Measurements from ENCODE around the gene MAPK12.
A peak's percentile ranks its signal among the peaks of the same experiment; 100 is the strongest.

DNA sequence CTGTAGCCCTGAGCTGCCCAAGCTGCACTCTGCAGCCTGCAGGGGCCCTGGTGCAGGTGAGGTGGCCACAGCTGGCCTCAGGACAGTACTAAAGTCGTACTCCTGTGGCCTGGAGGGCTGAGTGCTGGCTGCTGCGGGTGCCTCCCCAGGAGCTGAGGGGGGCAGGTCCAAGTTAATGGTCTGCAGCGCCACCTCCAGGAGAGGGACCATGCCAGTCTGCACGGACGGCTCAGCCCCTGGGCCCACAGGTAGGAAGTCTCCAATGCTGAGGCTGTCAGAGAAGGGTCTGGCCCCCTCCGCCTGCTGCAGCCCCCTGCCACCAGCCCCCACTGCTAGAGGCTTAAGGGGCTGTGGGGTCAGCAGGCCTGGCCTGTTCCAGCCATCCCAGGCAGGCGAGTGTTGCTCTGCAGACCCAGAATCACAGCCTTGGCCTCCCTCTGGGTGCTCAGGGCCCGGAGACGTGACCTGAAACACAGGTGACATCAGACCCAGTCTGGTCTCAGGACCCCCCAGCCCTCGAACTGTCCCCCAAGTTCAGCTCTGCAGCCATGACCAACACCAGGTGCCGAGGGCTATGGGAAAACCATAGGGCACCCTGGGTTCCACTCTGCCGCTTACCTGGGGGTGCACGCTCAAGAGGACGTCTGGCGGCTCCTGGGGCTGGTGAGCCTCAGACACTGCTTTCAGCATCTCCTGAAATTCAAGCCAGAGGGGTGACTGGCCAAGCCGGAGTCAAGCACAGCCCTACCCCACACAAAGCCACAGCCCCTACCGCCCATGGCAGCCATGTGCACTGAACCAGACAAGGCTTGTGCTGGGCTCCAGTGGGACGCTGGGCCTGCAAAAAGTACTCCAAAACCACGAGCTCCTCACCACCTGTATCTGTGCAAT is 39.8 kb downstream of the MAPK12 start:
- no peak for TF ChIP-seq POLR2A (IDR thresholded peaks at IDR 0.05)
- TF ChIP-seq, protein P1, sequence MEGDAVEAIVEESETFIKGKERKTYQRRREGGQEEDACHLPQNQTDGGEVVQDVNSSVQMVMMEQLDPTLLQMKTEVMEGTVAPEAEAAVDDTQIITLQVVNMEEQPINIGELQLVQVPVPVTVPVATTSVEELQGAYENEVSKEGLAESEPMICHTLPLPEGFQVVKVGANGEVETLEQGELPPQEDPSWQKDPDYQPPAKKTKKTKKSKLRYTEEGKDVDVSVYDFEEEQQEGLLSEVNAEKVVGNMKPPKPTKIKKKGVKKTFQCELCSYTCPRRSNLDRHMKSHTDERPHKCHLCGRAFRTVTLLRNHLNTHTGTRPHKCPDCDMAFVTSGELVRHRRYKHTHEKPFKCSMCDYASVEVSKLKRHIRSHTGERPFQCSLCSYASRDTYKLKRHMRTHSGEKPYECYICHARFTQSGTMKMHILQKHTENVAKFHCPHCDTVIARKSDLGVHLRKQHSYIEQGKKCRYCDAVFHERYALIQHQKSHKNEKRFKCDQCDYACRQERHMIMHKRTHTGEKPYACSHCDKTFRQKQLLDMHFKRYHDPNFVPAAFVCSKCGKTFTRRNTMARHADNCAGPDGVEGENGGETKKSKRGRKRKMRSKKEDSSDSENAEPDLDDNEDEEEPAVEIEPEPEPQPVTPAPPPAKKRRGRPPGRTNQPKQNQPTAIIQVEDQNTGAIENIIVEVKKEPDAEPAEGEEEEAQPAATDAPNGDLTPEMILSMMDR (IDR thresholded peaks at IDR 0.05 in 8 of 11, conservative IDR thresholded peaks at IDR 0.05 in 3 of 11), result peak in 2 of 11 experiments; percentile 8 to 40
- peak in 1 of 3 donors; percentile 20 for TF ChIP-seq POLR2AphosphoS5 (IDR thresholded peaks at IDR 0.05)
